ENCODE results near the gene RASGRF1.

RASGRF1 gene

DNA sequence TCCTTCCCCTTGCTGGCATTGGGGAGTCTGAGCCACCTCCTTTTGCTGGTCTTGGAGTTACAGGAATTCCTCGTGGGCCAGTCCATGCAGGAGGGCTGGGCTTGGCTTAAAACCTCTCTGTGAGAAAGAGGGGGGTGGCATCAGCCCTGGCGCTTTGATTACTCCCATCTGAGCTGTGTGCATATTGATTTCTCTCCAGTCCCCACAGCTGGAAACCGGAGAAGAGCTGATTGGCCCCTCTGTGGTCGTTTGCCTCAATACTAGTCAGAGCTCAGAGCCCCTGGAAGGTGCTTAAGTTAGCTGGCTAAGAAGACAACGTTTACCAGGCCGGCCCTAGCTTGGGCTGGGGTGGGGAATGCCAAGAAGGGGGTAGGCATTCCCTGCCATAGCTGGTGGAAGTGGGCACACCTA is 4.0 kb upstream of the RASGRF1 start:
- TF ChIP-seq CTCF (conservative IDR thresholded peaks at IDR 0.05) (no peak), ZFX (IDR thresholded peaks at IDR 0.05) (no peak)
- H3K27ac ChIP-seq: no peak overlapping the region

DNA sequence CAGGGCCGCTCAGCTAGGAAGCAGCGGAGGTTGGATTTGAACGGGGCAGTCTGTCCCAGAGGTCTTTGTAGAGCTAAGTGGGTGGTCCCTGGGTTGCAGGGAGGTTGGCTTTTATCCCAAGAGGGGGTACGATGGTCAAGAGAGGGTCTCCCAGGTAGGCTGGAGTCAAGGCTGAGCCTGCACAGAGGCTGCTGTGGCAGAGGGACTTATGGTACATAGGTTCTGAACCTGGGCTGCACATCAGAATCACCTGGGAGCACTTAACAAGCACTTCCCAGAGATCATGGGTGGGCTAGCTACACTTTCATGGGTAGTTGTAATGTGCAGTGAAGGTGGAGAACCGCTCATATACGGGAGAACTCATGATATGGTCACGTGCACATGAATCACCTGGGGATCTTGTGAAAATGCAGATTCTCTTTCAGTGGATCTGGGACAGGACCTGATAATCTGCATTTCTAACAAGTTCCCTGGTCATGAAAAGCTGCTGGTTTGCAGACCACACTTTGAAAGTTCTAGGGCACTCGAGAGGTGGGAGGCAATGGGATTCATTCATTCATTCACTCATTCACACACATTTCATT is 2.9 kb upstream of the RASGRF1 start:
- TF ChIP-seq ZFX (IDR thresholded peaks at IDR 0.05): no peak
- TF ChIP-seq CTCF (conservative IDR thresholded peaks at IDR 0.05): no peak
- no peak overlapping the region for H3K27ac ChIP-seq

GRCh38 chr15:79092382-79092781 is 1.8 kb upstream of the RASGRF1 start:
- TF ChIP-seq ZFX (IDR thresholded peaks at IDR 0.05) (no peak), CTCF (conservative IDR thresholded peaks at IDR 0.05) (no peak)
- H3K27ac ChIP-seq: no peak overlapping the region

DNA sequence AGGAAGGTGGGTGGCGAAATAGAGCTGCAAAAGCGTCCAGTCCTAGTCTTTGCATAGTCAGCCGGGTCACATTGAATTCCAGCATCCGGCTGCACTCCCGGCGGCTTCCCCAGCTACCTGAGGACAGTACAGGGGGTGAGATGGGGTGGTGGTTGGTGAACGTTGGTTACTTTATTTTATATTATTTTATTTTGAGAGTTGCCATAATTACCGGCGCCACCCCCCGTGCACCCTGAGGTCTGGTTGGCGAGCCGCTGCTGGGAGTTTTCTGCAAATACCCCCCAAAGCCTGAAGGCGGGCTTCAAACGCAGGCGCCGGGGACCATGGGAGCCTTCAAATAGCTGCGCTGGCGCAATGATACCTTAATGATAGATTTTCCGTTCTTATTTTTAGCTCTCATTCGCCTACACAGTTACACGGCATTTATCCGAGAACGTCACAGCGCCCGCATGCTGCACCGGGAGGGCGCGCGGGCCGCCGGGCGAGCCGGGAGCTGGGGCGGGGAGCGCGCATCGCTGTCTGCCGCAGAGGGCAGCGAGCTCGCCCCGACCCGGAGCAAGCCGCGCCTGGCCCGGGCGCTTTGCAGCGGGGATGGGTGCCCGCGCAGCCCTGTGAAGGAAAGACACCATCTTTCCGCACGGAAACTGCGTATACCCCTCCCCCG is 756 bp upstream of the RASGRF1 start:
- TF ChIP-seq ZFX (IDR thresholded peaks at IDR 0.05): no peak
- TF ChIP-seq CTCF (conservative IDR thresholded peaks at IDR 0.05): no peak
- H3K27ac ChIP-seq: no peak overlapping the region

DNA sequence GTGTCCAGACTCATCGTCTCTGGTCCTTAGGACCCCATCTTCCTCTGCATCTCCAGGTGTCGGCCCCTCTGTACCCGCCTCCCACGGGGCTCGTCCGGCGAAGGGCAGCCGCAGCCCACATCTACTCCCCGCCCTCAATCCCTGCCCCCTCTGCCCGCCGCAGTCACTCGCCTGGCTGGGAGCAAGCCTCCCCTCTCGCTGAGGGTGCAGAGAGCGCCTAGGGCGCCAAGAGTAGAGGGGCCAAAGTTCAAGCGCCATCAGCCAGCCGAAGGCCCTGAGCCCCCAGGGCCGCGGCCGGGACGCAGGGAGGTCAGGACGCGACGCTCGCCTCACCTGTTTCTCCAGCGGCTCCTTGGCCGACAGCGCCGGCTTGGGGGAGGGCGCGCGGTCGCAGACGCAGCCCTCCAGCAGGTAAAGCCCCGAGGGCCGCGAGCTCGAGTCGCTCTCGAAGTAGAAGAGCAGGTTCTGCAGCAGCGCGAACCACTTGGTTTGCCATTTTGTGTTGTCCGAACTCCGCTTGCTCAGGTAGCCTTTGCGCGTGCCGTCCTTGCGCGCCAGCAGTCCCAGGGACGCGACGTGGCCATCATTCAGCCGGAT is 592 bp downstream of the RASGRF1 start:
- TF ChIP-seq ZFX (IDR thresholded peaks at IDR 0.05) (no peak), CTCF (conservative IDR thresholded peaks at IDR 0.05) (no peak)
- H3K27ac ChIP-seq: no peak overlapping the region

DNA sequence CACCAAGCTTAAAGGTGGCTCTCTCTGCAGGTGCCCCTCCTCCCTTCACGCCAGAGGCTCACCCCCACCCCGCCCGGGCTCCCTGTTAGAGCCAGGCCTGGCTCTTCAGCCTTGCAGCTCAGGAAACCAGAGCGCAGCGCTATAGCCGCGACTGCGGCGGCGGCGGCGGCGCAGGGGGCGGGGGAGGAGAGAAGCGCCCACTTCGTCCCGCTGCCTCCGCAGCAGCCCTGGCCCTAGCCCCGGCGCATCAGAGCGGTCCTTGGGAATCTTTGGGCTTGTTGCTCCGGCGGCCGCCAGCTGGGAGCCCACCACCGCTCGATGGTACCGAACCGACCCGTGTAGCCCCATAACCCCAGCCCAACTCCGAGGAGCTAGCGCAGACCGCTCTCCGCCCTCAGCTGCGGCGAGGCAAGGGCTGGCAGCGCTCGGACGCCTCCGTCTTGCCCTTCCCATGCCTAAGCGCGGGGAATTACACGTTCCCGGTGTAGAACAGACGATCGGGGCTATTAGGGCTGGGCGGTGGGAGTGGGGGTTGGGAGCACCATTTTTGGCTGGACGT is 1.2 kb downstream of the RASGRF1 start:
- TF ChIP-seq ZFX (IDR thresholded peaks at IDR 0.05): no peak
- TF ChIP-seq CTCF (conservative IDR thresholded peaks at IDR 0.05): no peak
- no peak overlapping the region for H3K27ac ChIP-seq

Data from C4-2B (cell line).